NCI-H128 (cell line): Measurements from ENCODE around the gene TIGD2.
"Not testable (repeated sequence)": the region's sequence is repeated elsewhere in the genome, so short reads cannot be mapped to it uniquely, and the experiment has no call there.

ENCODE experiments used
- DNase-seq: peaks from one replicate; lab custom pipeline; 2025; ENCODE audit not compliant: unreplicated experiment; lab: John Stamatoyannopoulos, UW

The TIGD2 gene

GRCh38 chr4:89119166-89119565, 7.8 kb downstream of the TIGD2 start:
- DNase-seq: no peak

GRCh38 chr4:89119836-89120235, 8.5 kb downstream of the TIGD2 start:
- no peak for DNase-seq

GRCh38 chr4:89121387-89122068, 10.2 kb downstream of the TIGD2 start:
- DNase-seq: no peak

GRCh38 chr4:89123451-89123851, 12.1 kb downstream of the TIGD2 start:
- no peak for DNase-seq

- no peak for DNase-seq
These were observed 14.8 kb downstream of the TIGD2 start for GRCh38 chr4:89125901-89126782.

- no peak for DNase-seq
These were observed 17.8 kb downstream of the TIGD2 start for GRCh38 chr4:89129080-89129640.

GRCh38 chr4:89134775-89135319, 23.5 kb downstream of the TIGD2 start:
- no peak for DNase-seq

- no peak for DNase-seq
These were observed 25.2 kb downstream of the TIGD2 start for GRCh38 chr4:89136525-89136924.

GRCh38 chr4:89137231-89137630, 25.9 kb downstream of the TIGD2 start:
- no peak for DNase-seq

GRCh38 chr4:89137695-89138094, 26.4 kb downstream of the TIGD2 start:
- DNase-seq: no peak

GRCh38 chr4:89140168-89140759, 28.9 kb downstream of the TIGD2 start:
- DNase-seq: no peak

GRCh38 chr4:89142691-89143669, 31.6 kb downstream of the TIGD2 start:
- DNase-seq: no peak

- not testable (repeated sequence) for DNase-seq
These were observed 33.3 kb downstream of the TIGD2 start for GRCh38 chr4:89144652-89145051.

- no peak for DNase-seq
These were observed 34.9 kb downstream of the TIGD2 start for GRCh38 chr4:89146196-89146595.

GRCh38 chr4:89152972-89153371, 41.6 kb downstream of the TIGD2 start:
- no peak for DNase-seq

- no peak for DNase-seq
These were observed 45.0 kb downstream of the TIGD2 start for GRCh38 chr4:89156174-89156914.

- no peak for DNase-seq
These were observed 46.2 kb downstream of the TIGD2 start for GRCh38 chr4:89157488-89158024.

GRCh38 chr4:89158884-89159503, 47.7 kb downstream of the TIGD2 start:
- peak; percentile 11 for DNase-seq

- DNase-seq: no peak
These were observed 49.5 kb downstream of the TIGD2 start for GRCh38 chr4:89160806-89161205.
